GM12878 (cell line): Measurements from ENCODE around the gene NFYA. TPM values are rescaled to one million over a fixed set of nuclear protein-coding genes. Genes with fewer than 3 reads are reported as not detected.

Experiments
- ATAC-seq: fragments of 200-7000 bp; cut with Tn5 transposase; 3 replicates; pipeline ENCODE4 v1.9.1; 2020; ENCODE audit warnings: mild to moderate bottlenecking, moderate library complexity
- BruUV-seq: library from RNA; stranded (reverse); fragments of 400-500 nt; replicated peaks from 2 replicates; lab custom pipeline; 2021; lab: Mats Ljungman, UMichigan
- CTCF ChIA-PET: fragments of 300-600 bp; sonication (Branson Sonifier 250); formaldehyde crosslinking; extraction: SDS; loops from one replicate; lab custom pipeline; 2021; ENCODE audit warnings: inconsistent platforms; lab: Yijun Ruan, JAX
- POLR2A ChIA-PET: fragments of 350-600 bp; formaldehyde crosslinking; extraction: SDS; loops from one replicate; lab custom pipeline; 2021; ENCODE audit warnings: inconsistent platforms; lab: Charles Lee
- RAD21 ChIA-PET: fragments of 300-600 bp; sonication (Branson Sonifier 250); formaldehyde crosslinking; loops from one replicate; lab custom pipeline; 2023; ENCODE audit warnings: antibody characterized with exemption; ENCODE audit not compliant: unreplicated experiment; lab: Charles Lee
- SMC1A ChIA-PET: fragments of 300-600 bp; sonication (Branson Sonifier 250); formaldehyde crosslinking; loops from one replicate; lab custom pipeline; 2023; ENCODE audit not compliant: unreplicated experiment, uncharacterized antibody; lab: Charles Lee
- DNase-seq: peaks from one replicate; pipeline ENCODE4 v3.0.0-alpha.2; 2011; ENCODE audit warnings: low read depth, low spot score
- FAIRE-seq: peaks from 3 replicates; lab custom pipeline; 2011; peaks lifted over from hg19 to GRCh38; lab: Jason Lieb, UNC
- H2AFZ ChIP-seq: 2 replicates; pipeline ENCODE4 v1.6.0; 2011; ENCODE audit warnings: low read depth, low read length, control low read depth; ENCODE audit not compliant: control insufficient read depth
- H3K27ac ChIP-seq: 2 replicates; pipeline ENCODE4 v1.5.1; 2011; ENCODE audit warnings: control low read depth; ENCODE audit not compliant: control insufficient read depth, insufficient read depth
- H3K27me3 ChIP-seq, 2 experiments: replicated peaks in 1 of 2; 2 replicates each; pipeline versions ENCODE4 v1.6.0 to v1.6.1; 2011; ENCODE audit warnings: low read length in 1 of 2; ENCODE audit not compliant: control insufficient read depth in 2 of 2, insufficient read depth in 2 of 2
- H3K36me3 ChIP-seq, 2 experiments: 2 replicates each; pipeline ENCODE4 v1.5.1; 2011; ENCODE audit warnings: low read length in 1 of 2; ENCODE audit not compliant: control insufficient read depth in 2 of 2, insufficient read depth in 2 of 2
- H3K4me1 ChIP-seq: 2 replicates; pipeline ENCODE4 v1.6.1; 2011; ENCODE audit warnings: mild to moderate bottlenecking, low read length, moderate library complexity, mixed read lengths; ENCODE audit not compliant: control insufficient read depth, insufficient read depth
- H3K4me2 ChIP-seq: 2 replicates; pipeline ENCODE4 v1.6.0; 2011; ENCODE audit warnings: control low read depth; ENCODE audit not compliant: control insufficient read depth, insufficient read depth
- H3K4me3 ChIP-seq: fragments of 200-600 bp; sonication (generic); 2 replicates; pipeline ENCODE4 v1.5.1; 2016
- H3K79me2 ChIP-seq: 2 replicates; pipeline ENCODE4 v1.6.0; 2011; ENCODE audit warnings: low read length; ENCODE audit not compliant: control insufficient read depth, insufficient read depth
- H3K9ac ChIP-seq: 2 replicates; pipeline ENCODE4 v1.8.0; 2011; ENCODE audit warnings: low read length, control low read depth, mixed read lengths; ENCODE audit not compliant: control insufficient read depth, insufficient read depth
- H3K9me3 ChIP-seq: replicated peaks from 3 replicates; pipeline ENCODE4 v1.5.1; 2011; ENCODE audit warnings: mild to moderate bottlenecking, low read length; ENCODE audit not compliant: control insufficient read depth, insufficient read depth
- H4K20me1 ChIP-seq: 2 replicates; pipeline ENCODE4 v1.6.0; 2011; ENCODE audit not compliant: control insufficient read depth, insufficient read depth
- FOXK2 ChIP-seq: fragments of 450-650 bp; IDR thresholded peaks from 2 replicates; pipeline ENCODE4 v1.6.1; 2017; ENCODE audit warnings: mild to moderate bottlenecking, moderate library complexity
- HDAC2 ChIP-seq: fragments of 200-600 bp; sonication (generic); IDR thresholded peaks from 2 replicates; pipeline ENCODE4 v1.6.1; 2017
- IRF4 ChIP-seq: IDR thresholded peaks from 2 replicates; pipeline ENCODE4 v1.6.1; 2011; ENCODE audit warnings: low read depth, low read length
- MEF2A ChIP-seq: IDR thresholded peaks from 2 replicates; pipeline ENCODE4 v1.6.1; 2011; ENCODE audit warnings: low read depth, mild to moderate bottlenecking, low read length, moderate library complexity; ENCODE audit not compliant: insufficient read depth
- NBN ChIP-seq: fragments of 450-650 bp; IDR thresholded peaks from 2 replicates; pipeline ENCODE4 v1.6.1; 2016
- PAX5 ChIP-seq: IDR thresholded peaks from 2 replicates; pipeline ENCODE4 v1.6.1; 2011; ENCODE audit warnings: low read depth, low read length, borderline replicate concordance
- RB1 ChIP-seq: fragments of 450-650 bp; formaldehyde crosslinking; IDR thresholded peaks from 2 replicates; pipeline ENCODE4 v1.6.1; 2017; ENCODE audit warnings: mild to moderate bottlenecking, borderline replicate concordance
- RUNX3 ChIP-seq: IDR thresholded peaks from 2 replicates; pipeline ENCODE4 v1.6.1; 2012; ENCODE audit warnings: low read length, inconsistent platforms
- SREBF2 ChIP-seq: IDR thresholded peaks from 2 replicates; pipeline ENCODE4 v1.6.1; 2012; ENCODE audit warnings: mild to moderate bottlenecking, low read length
- ZNF24 ChIP-seq: fragments of 450-650 bp; IDR thresholded peaks from 2 replicates; pipeline ENCODE4 v1.6.1; 2017; ENCODE audit warnings: antibody characterized with exemption, mild to moderate bottlenecking
- ZZZ3 ChIP-seq: IDR thresholded peaks from 2 replicates; pipeline ENCODE4 v1.6.1; 2011; ENCODE audit warnings: low read depth; ENCODE audit not compliant: control insufficient read depth, insufficient read length
- WGBS: methylation state at CpG from one replicate; pipeline ENCODE4 v1.1.6; 2016; ENCODE audit warnings: low lambda C conversion rate; ENCODE audit not compliant: insufficient replicate concordance, insufficient coverage; ENCODE audit errors: missing lambda C conversion rate; 5-methylcytosine and 5-hydroxymethylcytosine counted together
- in situ Hi-C: fragments of 300-500 bp; cut with MboI; formaldehyde crosslinking; loops from 9 replicates; pipeline ENCODE4 v1.14.3; 2018; ENCODE audit warnings: mixed read lengths
- intact Hi-C: fragments of 100-400 bp; cut with micrococcal nuclease; formaldehyde crosslinking; loops from one replicate; pipeline ENCODE4 v1.14.2; 2022; ENCODE audit not compliant: unreplicated experiment
- polyA plus RNA-seq, 11 experiments: library from polyadenylated mRNA; depleted of rRNA in 4 of 11; unstranded in 6 of 11; stranded (reverse) in 5 of 11; fragments of >200 nt; fragmentation: Nextera tagmentation in 4 of 11; fragmentation: Illumina TruSeq in 1 of 11; extraction: Ambion mirVana in 4 of 11; extraction: Trizol in 1 of 11; gene quantifications; 1 replicate in 1 of 11; 2 replicates in 10 of 11; pipeline versions ENCODE4 v1.2.1 to v1.2.3, GENCODE V29; 2011 to 2016; ENCODE audit warnings: inconsistent platforms in 2 of 11, missing spikeins in 2 of 11, low read depth in 1 of 11
- total RNA-seq, 4 experiments: library from RNA; depleted of rRNA in 3 of 4; stranded (reverse); fragments of >200 nt in 3 of 4; fragmentation: Illumina TruSeq in 1 of 4; extraction: Trizol in 1 of 4; gene quantifications; 2 replicates each; pipeline versions ENCODE4 v1.2.1 to v1.2.3, GENCODE V29; 2013 to 2021
- TF ChIP-seq, protein P1 (sequence below): fragments of 450-650 bp; IDR thresholded peaks from 2 replicates; pipeline ENCODE4 v1.6.1; 2018; ENCODE audit warnings: borderline replicate concordance, mild to moderate bottlenecking; ENCODE audit not compliant: partially characterized antibody
- TF ChIP-seq, protein P2 (sequence below): IDR thresholded peaks from 2 replicates; pipeline ENCODE4 v1.6.1; 2012; ENCODE audit warnings: low read depth, low read length, improper control_type of control experiment
- TF ChIP-seq, protein P3 (sequence below): IDR thresholded peaks from 2 replicates; pipeline ENCODE4 v1.6.1; 2011; ENCODE audit warnings: borderline replicate concordance, low read depth, mild to moderate bottlenecking, moderate library complexity, low read length; ENCODE audit not compliant: insufficient read depth, poor library complexity, severe bottlenecking

The NFYA gene
- total and polyA plus RNA-seq, 10 of the 15 experiments (the other 5 are each of a cell fraction or from before 2014, with no cell fraction given), result 6.4 to 36.5 (median 19.1) TPM

DNA sequence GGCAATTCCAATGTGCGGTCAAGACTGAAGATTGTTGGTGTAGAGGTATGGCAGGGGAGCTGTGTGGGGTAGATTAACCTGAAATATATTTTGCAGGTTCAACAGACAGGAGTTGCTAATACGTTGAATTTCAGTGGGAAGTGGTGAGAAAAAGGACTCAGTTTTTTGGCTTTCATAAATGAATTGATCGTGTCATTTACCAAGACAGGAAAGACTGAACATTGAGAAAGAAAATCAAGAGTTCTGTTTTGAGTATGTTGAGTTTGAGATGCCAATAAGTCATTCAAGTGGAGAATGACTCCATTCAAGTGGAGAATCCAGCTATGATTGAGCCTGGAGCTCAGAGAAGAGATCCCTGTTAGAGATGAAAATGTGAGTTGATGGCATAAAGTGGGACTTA is 31.1 kb downstream of the NFYA start:
- FAIRE-seq (no peak), DNase-seq (no peak), ATAC-seq (no peak)
- CTCF ChIA-PET, result interaction anchor here (0.6 to 2.3 kb wide), 8 partner anchors 8 to 940 kb away, joined by 3 to 13 read pairs (median 4); no protein-coding TSS in a partner anchor
- Histone ChIP-seq H3K27me3 (no peaks in the 10 kb centered on the region), H3K9ac (no peak overlapping the region), H3K27ac (no peak overlapping the region), H4K20me1 (no peaks in the 10 kb centered on the region), H3K4me2 (no peak overlapping the region), H3K36me3 (peaks cover 0 to 8% of the 10 kb centered on the region in 2 experiments), H2AFZ (no peak overlapping the region), H3K4me3 (no peak overlapping the region), H3K4me1 (no peaks in the 10 kb centered on the region), H3K79me2 (no peaks in the 10 kb centered on the region), H3K9me3 (no peaks in the 10 kb centered on the region)
- in situ Hi-C loops (no loop called here), intact Hi-C loops (no loop called here)
- RAD21 ChIA-PET, result interaction anchor here (0.6 to 1.0 kb wide), 2 partner anchors 14 to 229 kb away, joined by 3 to 4 read pairs; no protein-coding TSS in a partner anchor
- POLR2A ChIA-PET, result interaction anchor here (0.6 kb wide), 1 partner anchor 236 kb away, joined by 3 read pairs; no protein-coding TSS in a partner anchor
- TF ChIP-seq RUNX3 (peak; percentile 13; the same call in 1 of the 2 replicates), RB1 (no peak)
- no TSS peak for BruUV-seq
- 3% methylated on average over 3 of the region's 3 CpGs for WGBS
- SMC1A ChIA-PET, result interaction anchor here (1.4 kb wide), 1 partner anchor 17 kb away, joined by 4 read pairs; no protein-coding TSS in a partner anchor

DNA sequence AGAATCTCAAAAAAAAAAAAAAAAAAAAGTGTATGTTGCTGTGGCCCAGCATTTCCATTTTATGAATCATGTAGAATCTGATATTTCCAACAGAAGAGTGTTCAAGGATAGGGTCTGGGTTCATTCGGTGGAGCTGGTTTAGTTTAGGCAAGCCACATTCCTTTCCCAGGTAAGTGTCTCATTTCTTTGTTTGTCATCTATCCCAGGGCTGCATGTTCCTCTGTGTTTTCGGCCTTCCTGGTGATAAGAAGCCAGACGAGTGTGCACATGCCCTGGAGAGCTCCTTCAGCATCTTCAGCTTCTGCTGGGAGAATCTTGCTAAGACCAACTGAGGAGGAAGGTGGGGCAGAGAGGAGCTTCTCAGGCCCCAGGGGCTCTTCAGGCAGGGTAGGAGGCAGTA is 38.2 kb downstream of the NFYA start:
- no peaks in the 10 kb centered on the region for H3K9me3 ChIP-seq
- H3K9ac ChIP-seq, result no peak overlapping the region
- H3K79me2 ChIP-seq, result no peaks in the 10 kb centered on the region
- intact Hi-C loops, result no loop called here
- no peak for FAIRE-seq
- SMC1A ChIA-PET, result interaction anchor here (1.2 kb wide), 1 partner anchor 11 kb away, joined by 3 read pairs; no protein-coding TSS in a partner anchor
- no peak overlapping the region for H3K4me2 ChIP-seq
- BruUV-seq, result no TSS peak
- no peak for TF ChIP-seq RB1
- no peak for TF ChIP-seq IRF4
- TF ChIP-seq, protein P1, sequence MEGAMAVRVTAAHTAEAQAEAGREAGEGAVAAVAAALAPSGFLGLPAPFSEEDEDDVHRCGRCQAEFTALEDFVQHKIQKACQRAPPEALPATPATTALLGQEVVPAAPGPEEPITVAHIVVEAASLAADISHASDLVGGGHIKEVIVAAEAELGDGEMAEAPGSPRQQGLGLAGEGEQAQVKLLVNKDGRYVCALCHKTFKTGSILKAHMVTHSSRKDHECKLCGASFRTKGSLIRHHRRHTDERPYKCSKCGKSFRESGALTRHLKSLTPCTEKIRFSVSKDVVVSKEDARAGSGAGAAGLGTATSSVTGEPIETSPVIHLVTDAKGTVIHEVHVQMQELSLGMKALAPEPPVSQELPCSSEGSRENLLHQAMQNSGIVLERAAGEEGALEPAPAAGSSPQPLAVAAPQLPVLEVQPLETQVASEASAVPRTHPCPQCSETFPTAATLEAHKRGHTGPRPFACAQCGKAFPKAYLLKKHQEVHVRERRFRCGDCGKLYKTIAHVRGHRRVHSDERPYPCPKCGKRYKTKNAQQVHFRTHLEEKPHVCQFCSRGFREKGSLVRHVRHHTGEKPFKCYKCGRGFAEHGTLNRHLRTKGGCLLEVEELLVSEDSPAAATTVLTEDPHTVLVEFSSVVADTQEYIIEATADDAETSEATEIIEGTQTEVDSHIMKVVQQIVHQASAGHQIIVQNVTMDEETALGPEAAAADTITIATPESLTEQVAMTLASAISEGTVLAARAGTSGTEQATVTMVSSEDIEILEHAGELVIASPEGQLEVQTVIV, result no peak
- TF ChIP-seq SREBF2, result no peak
- no peak for TF ChIP-seq HDAC2
- no peak for TF ChIP-seq ZZZ3
- TF ChIP-seq PAX5, result no peak
- no peak for TF ChIP-seq MEF2A
- TF ChIP-seq NBN, result no peak
- TF ChIP-seq FOXK2, result no peak
- no peak for TF ChIP-seq RUNX3
- TF ChIP-seq, protein P2, sequence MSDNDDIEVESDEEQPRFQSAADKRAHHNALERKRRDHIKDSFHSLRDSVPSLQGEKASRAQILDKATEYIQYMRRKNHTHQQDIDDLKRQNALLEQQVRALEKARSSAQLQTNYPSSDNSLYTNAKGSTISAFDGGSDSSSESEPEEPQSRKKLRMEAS, result no peak
- TF ChIP-seq, protein P3, sequence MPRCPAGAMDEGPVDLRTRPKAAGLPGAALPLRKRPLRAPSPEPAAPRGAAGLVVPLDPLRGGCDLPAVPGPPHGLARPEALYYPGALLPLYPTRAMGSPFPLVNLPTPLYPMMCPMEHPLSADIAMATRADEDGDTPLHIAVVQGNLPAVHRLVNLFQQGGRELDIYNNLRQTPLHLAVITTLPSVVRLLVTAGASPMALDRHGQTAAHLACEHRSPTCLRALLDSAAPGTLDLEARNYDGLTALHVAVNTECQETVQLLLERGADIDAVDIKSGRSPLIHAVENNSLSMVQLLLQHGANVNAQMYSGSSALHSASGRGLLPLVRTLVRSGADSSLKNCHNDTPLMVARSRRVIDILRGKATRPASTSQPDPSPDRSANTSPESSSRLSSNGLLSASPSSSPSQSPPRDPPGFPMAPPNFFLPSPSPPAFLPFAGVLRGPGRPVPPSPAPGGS, result no peak
- no peak for TF ChIP-seq ZNF24
- TF ChIP-seq, all 136 proteins: peak for 0
- Histone ChIP-seq H3K36me3 (no peaks in the 10 kb centered on the region), H3K27me3 (no peaks in the 10 kb centered on the region; a peak in 1 of 4 replicates), H2AFZ (no peak overlapping the region), H3K4me1 (no peaks in the 10 kb centered on the region), H3K4me3 (no peak overlapping the region), H4K20me1 (no peaks in the 10 kb centered on the region), H3K27ac (no peak overlapping the region)
- ATAC-seq, result no peak
- ChIA-PET RAD21 (no interaction called here), POLR2A (interaction anchor here (0.7 kb wide), 1 partner anchor 207 kb away, joined by 4 read pairs; no protein-coding TSS in a partner anchor), CTCF (no interaction called here)
- WGBS, result 60% methylated on average over 3 of the region's 3 CpGs
- no peak for DNase-seq
- in situ Hi-C loops, result no loop called here
